ENCODE results near the gene EFHC1. TPM values are rescaled to one million over a fixed set of nuclear protein-coding genes. Genes with fewer than 3 reads are reported as not detected.

EFHC1 gene
- total RNA-seq, 2 donors from 2014 or later = 3.4 to 4.1 TPM

DNA sequence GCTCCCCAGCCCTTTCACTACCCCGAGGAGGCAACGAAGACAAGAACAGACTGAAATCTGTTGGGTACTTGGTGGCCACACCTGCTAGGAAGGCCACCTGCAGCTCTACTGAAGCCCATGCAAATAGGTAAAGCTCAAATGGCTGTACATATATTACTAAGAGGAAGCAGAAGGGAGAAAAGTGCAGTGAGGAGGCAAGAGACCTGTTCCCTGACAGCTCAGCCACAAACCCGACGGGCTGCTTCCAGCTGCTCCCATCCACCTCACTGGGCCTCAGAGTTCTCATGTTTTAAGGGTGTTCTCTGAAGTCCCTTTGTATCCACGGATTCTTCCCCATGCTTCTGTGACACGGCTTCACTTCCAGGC lies 132.1 kb downstream of the EFHC1 start:
- H3K4me1 ChIP-seq = peaks cover 0 to 74% of the 10 kb centered on the region in 2 donors

GRCh38 chr6:52553158-52553557 lies 133.0 kb downstream of the EFHC1 start:
- H3K4me3 ChIP-seq = no peak overlapping the region
- peaks cover 0 to 74% of the 10 kb centered on the region in 2 donors for H3K4me1 ChIP-seq
- no peaks in the 10 kb centered on the region for H3K27me3 ChIP-seq
- no peak for TF ChIP-seq CTCF (IDR thresholded peaks at IDR 0.05)
- no peak overlapping the region for H3K27ac ChIP-seq
- H3K36me3 ChIP-seq = no peaks in the 10 kb centered on the region
- H3K9me3 ChIP-seq = no peaks in the 10 kb centered on the region
- no peak for DNase-seq (ENCODE audit: low spot score)

More for the DNA sequence above, 132.1 kb downstream of the EFHC1 start:
- H3K27me3 ChIP-seq = no peaks in the 10 kb centered on the region
- H3K4me3 ChIP-seq = no peak overlapping the region
- no peak for DNase-seq (ENCODE audit: low spot score)
- H3K27ac ChIP-seq = peak overlapping the region; percentile 12 to 71
- H3K36me3 ChIP-seq = no peaks in the 10 kb centered on the region
- TF ChIP-seq CTCF (IDR thresholded peaks at IDR 0.05) = no peak
- no peaks in the 10 kb centered on the region for H3K9me3 ChIP-seq

- TF ChIP-seq CTCF (IDR thresholded peaks at IDR 0.05) = no peak
- Histone ChIP-seq H3K4me1 (peaks cover 0 to 74% of the 10 kb centered on the region in 2 donors), H3K27ac (no peak overlapping the region), H3K27me3 (no peaks in the 10 kb centered on the region), H3K36me3 (no peaks in the 10 kb centered on the region), H3K4me3 (no peak overlapping the region), H3K9me3 (no peaks in the 10 kb centered on the region)
- DNase-seq (ENCODE audit: low spot score) = no peak
Measured at GRCh38 chr6:52553719-52554118, 133.6 kb downstream of the EFHC1 start.

GRCh38 chr6:52554684-52555280 lies 134.6 kb downstream of the EFHC1 start:
- no peaks in the 10 kb centered on the region for H3K36me3 ChIP-seq
- DNase-seq (ENCODE audit: low spot score) = no peak
- H3K4me3 ChIP-seq = no peak overlapping the region
- no peaks in the 10 kb centered on the region for H3K27me3 ChIP-seq
- TF ChIP-seq CTCF (IDR thresholded peaks at IDR 0.05) = no peak
- no peak overlapping the region for H3K27ac ChIP-seq
- no peaks in the 10 kb centered on the region for H3K9me3 ChIP-seq
- peaks cover 0 to 74% of the 10 kb centered on the region in 2 donors for H3K4me1 ChIP-seq

DNA sequence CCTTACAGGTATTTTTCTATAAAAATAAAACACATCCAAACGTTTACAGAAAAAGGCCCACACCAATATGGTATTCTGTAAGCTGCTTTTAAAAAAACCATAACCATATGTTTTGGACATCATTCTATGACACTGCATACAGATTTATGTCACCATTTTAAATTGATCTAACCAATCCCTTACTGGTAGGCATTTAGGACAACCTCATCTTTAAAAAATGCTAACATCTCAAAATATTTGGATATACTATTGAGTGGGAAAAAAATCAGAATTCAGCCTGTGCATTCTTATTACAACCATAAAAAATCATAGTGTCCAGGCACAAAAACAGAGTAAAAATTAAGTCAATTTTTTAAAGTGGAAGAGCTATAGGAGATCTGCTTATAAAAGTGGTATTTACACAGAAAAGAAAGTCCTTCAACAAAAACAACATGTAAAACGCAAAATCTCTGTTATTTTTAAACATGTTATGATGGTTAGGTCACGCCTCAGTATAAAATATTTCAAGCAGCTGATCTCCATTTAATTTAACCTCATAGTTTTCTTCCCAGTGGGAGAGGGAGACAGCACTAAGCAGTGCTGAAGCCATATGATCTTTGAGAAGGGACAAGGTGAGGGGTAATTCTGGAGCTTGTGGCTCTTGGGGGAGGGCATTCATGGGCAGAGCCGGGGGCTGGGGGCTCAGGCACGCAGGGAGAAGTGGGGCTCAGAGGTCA lies 135.5 kb downstream of the EFHC1 start:
- no peaks in the 10 kb centered on the region for H3K27me3 ChIP-seq
- peaks cover 0 to 74% of the 10 kb centered on the region in 2 donors for H3K4me1 ChIP-seq
- TF ChIP-seq CTCF (IDR thresholded peaks at IDR 0.05) = no peak
- DNase-seq (ENCODE audit: low spot score) = no peak
- H3K36me3 ChIP-seq = no peaks in the 10 kb centered on the region
- peak overlapping the region in 1 of 2 donors; percentile 6 for H3K27ac ChIP-seq
- no peak overlapping the region for H3K4me3 ChIP-seq
- H3K9me3 ChIP-seq = no peaks in the 10 kb centered on the region

Measured in right atrium auricular region (tissue), 2 donors.